Measurements from ENCODE around the gene ABCD2.
"Not testable (repeated sequence)": the region's sequence is repeated elsewhere in the genome, so short reads cannot be mapped to it uniquely, and the experiment has no call there.

ABCD2 gene

GRCh38 chr12:39526974-39527373 lies 92.6 kb downstream of the ABCD2 start:
- no peaks in the 10 kb centered on the region for H3K36me3 ChIP-seq (replicated peaks)
- no peaks in the 10 kb centered on the region for H3K27me3 ChIP-seq (replicated peaks)
- no peak overlapping the region for H3K27ac ChIP-seq
- no peak for TF ChIP-seq CTCF (IDR thresholded peaks at IDR 0.05; ENCODE audit: low read depth, low read length, missing control alignments)
- no peak for DNase-seq
- in situ Hi-C loops (cut with HindIII; ENCODE audit: low pct_ligation_motif_present, low sequenced_read_pairs) = no loop called here
- no peak overlapping the region for H3K4me3 ChIP-seq (ENCODE audit: low read depth, low read length)

- DNase-seq; H3K36me3 ChIP-seq (replicated peaks); H3K27ac ChIP-seq; H3K4me3 ChIP-seq (ENCODE audit: low read depth, low read length); in situ Hi-C loops (cut with HindIII; ENCODE audit: low pct_ligation_motif_present, low sequenced_read_pairs); H3K27me3 ChIP-seq (replicated peaks): not testable (repeated sequence)
Measured at GRCh38 chr12:39522167-39522566, 97.4 kb downstream of the ABCD2 start.

- no peak for DNase-seq
- TF ChIP-seq CTCF (IDR thresholded peaks at IDR 0.05; ENCODE audit: low read depth, low read length, missing control alignments) = no peak
- Histone ChIP-seq H3K36me3 (replicated peaks) (no peaks in the 10 kb centered on the region), H3K4me3 (ENCODE audit: low read depth, low read length) (no peak overlapping the region), H3K27ac (no peak overlapping the region), H3K27me3 (replicated peaks) (no peaks in the 10 kb centered on the region)
- in situ Hi-C loops (cut with HindIII; ENCODE audit: low pct_ligation_motif_present, low sequenced_read_pairs) = no loop called here
Measured at GRCh38 chr12:39510001-39510400, 109.6 kb downstream of the ABCD2 start.

- H3K4me3 ChIP-seq (ENCODE audit: low read depth, low read length) = no peak overlapping the region
- in situ Hi-C loops (cut with HindIII; ENCODE audit: low pct_ligation_motif_present, low sequenced_read_pairs) = no loop called here
Measured at GRCh38 chr12:39505554-39505953, 114.0 kb downstream of the ABCD2 start.

GRCh38 chr12:39505023-39505422 lies 114.6 kb downstream of the ABCD2 start:
- Histone ChIP-seq H3K27ac (no peak overlapping the region), H3K27me3 (replicated peaks) (no peaks in the 10 kb centered on the region), H3K36me3 (replicated peaks) (no peaks in the 10 kb centered on the region), H3K4me3 (ENCODE audit: low read depth, low read length) (no peak overlapping the region)
- in situ Hi-C loops (cut with HindIII; ENCODE audit: low pct_ligation_motif_present, low sequenced_read_pairs) = no loop called here
- DNase-seq = peak; percentile 39
- TF ChIP-seq CTCF (IDR thresholded peaks at IDR 0.05; ENCODE audit: low read depth, low read length, missing control alignments) = no peak

More at GRCh38 chr12:39505554-39505953, 114.0 kb downstream of the ABCD2 start:
- no peak for TF ChIP-seq CTCF (IDR thresholded peaks at IDR 0.05; ENCODE audit: low read depth, low read length, missing control alignments)
- Histone ChIP-seq H3K27me3 (replicated peaks) (no peaks in the 10 kb centered on the region), H3K36me3 (replicated peaks) (no peaks in the 10 kb centered on the region), H3K27ac (no peak overlapping the region)
- no peak for DNase-seq

GRCh38 chr12:39503439-39503838 lies 116.2 kb downstream of the ABCD2 start:
- Histone ChIP-seq H3K27me3 (replicated peaks) (no peaks in the 10 kb centered on the region), H3K36me3 (replicated peaks) (no peaks in the 10 kb centered on the region), H3K27ac (no peak overlapping the region), H3K4me3 (ENCODE audit: low read depth, low read length) (no peak overlapping the region)
- DNase-seq = peak; percentile 2
- in situ Hi-C loops (cut with HindIII; ENCODE audit: low pct_ligation_motif_present, low sequenced_read_pairs) = no loop called here
- peak; percentile 44 for TF ChIP-seq CTCF (IDR thresholded peaks at IDR 0.05; ENCODE audit: low read depth, low read length, missing control alignments)
